ENCODE data around the gene VARS2. TPM values are rescaled to one million over a fixed set of nuclear protein-coding genes. Genes with fewer than 3 reads are reported as not detected.

The VARS2 gene
- total and polyA plus RNA-seq, 8 donors: 34.0 to 54.3 (median 44.7) TPM

GRCh38 chr6:30877419-30878262 lies 36.4 kb upstream of the VARS2 start:
- intact Hi-C loops (cut with DNase I): loop anchor here in 1 of 2 donors (5.0 to 10.0 kb wide), 2 partner anchors 45 to 143 kb away; no protein-coding TSS in a partner anchor
- Histone ChIP-seq H3K27ac (peak overlapping the region; percentile 69 to 79), H3K36me3 (no peaks in the 10 kb centered on the region), H3K27me3 (peaks cover 0 to 5% of the 10 kb centered on the region in 2 donors), H3K9me3 (no peaks in the 10 kb centered on the region), H3K4me1 (peaks cover 17 to 19% of the 10 kb centered on the region in 2 donors), H3K4me3 (peak overlapping the region; percentile 23 to 32)
- DNase-seq (peak; percentile 85 to 93 (median 90)), ATAC-seq (peak; percentile 92)
- peak; percentile 85 to 86 for TF ChIP-seq CTCF (IDR thresholded peaks at IDR 0.05)

GRCh38 chr6:30879684-30880427 lies 34.2 kb upstream of the VARS2 start:
- TF ChIP-seq CTCF (IDR thresholded peaks at IDR 0.05): no peak
- no peak overlapping the region for H3K27ac ChIP-seq
- ATAC-seq (no peak), DNase-seq (no peak)
- peaks cover 20 to 28% of the 10 kb centered on the region in 2 donors for H3K4me1 ChIP-seq
- H3K27me3 ChIP-seq: peaks cover 0 to 27% of the 10 kb centered on the region in 2 donors
- no peaks in the 10 kb centered on the region for H3K9me3 ChIP-seq
- no peak overlapping the region for H3K4me3 ChIP-seq
- no peaks in the 10 kb centered on the region for H3K36me3 ChIP-seq
- intact Hi-C loops (cut with DNase I): loop anchor here in 1 of 2 donors (5.0 to 10.0 kb wide), 2 partner anchors 48 to 145 kb away; no protein-coding TSS in a partner anchor

GRCh38 chr6:30880698-30881252 lies 33.3 kb upstream of the VARS2 start:
- Histone ChIP-seq H3K36me3 (no peaks in the 10 kb centered on the region), H3K27me3 (peaks cover 0 to 36% of the 10 kb centered on the region in 2 donors), H3K4me3 (no peak overlapping the region), H3K4me1 (peaks cover 26 to 38% of the 10 kb centered on the region in 2 donors), H3K9me3 (no peaks in the 10 kb centered on the region), H3K27ac (no peak overlapping the region)
- ATAC-seq (no peak), DNase-seq (no peak)
- TF ChIP-seq CTCF (IDR thresholded peaks at IDR 0.05): no peak
- intact Hi-C loops (cut with DNase I): no loop called here

GRCh38 chr6:30881392-30882203 lies 32.4 kb upstream of the VARS2 start:
- Histone ChIP-seq H3K4me1 (peaks cover 32 to 46% of the 10 kb centered on the region in 2 donors), H3K9me3 (no peaks in the 10 kb centered on the region), H3K27me3 (peaks cover 0 to 44% of the 10 kb centered on the region in 2 donors), H3K27ac (peak overlapping the region in 1 of 2 donors; percentile 63), H3K4me3 (no peak overlapping the region), H3K36me3 (no peaks in the 10 kb centered on the region)
- intact Hi-C loops (cut with DNase I): no loop called here
- no peak for ATAC-seq
- no peak for DNase-seq
- TF ChIP-seq CTCF (IDR thresholded peaks at IDR 0.05): no peak
